Central memory CD4-positive, alpha-beta T cell (primary cell): ENCODE measurements around the gene RAET1E.
A peak's percentile ranks its signal among the peaks of the same experiment; 100 is the strongest.
"Not testable (repeated sequence)": the region's sequence is repeated elsewhere in the genome, so short reads cannot be mapped to it uniquely, and the experiment has no call there.

Experiments
- DNase-seq: peaks from one replicate; pipeline ENCODE4 v3.0.0; 2022

The RAET1E gene

DNA sequence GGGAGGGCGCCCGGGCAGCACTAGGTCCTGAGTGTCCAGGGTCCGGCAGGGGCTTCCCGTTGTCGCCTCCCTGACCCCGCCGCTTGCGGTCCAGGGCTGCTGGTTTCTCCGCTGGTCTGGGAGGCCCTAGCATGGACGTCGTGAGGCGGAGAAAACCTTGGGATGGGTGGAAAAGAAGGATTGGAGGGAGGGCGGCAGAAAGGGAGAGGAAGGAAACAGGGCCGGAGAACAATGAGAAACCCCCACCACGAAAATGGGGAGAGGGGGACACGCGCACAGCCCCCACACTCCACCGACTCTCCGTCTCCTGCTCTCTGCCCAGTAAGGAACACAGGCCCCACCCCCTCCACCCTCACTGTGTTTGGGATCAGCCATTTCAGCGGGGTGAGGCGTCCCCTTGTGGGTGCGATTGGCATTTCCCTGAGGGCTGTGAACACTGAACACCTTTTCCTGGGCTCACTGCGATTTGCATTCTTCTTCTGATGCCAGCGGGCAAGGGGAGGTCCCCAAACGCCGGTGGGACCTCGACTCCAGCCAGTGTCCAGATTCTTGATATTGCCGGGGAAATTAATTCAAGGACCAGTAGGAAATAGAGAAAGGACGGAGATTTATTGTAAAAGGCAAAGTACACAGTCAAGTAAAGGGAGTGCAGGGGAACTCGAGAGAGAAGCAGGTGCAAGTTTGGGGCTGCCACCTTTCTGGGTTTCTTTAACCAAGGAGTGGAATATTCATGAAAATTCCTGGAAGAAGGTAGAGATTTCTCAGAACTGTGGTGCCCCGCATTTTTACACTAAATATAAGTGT, 28.3 kb upstream of the RAET1E start:
- DNase-seq = peak; percentile 51

DNA sequence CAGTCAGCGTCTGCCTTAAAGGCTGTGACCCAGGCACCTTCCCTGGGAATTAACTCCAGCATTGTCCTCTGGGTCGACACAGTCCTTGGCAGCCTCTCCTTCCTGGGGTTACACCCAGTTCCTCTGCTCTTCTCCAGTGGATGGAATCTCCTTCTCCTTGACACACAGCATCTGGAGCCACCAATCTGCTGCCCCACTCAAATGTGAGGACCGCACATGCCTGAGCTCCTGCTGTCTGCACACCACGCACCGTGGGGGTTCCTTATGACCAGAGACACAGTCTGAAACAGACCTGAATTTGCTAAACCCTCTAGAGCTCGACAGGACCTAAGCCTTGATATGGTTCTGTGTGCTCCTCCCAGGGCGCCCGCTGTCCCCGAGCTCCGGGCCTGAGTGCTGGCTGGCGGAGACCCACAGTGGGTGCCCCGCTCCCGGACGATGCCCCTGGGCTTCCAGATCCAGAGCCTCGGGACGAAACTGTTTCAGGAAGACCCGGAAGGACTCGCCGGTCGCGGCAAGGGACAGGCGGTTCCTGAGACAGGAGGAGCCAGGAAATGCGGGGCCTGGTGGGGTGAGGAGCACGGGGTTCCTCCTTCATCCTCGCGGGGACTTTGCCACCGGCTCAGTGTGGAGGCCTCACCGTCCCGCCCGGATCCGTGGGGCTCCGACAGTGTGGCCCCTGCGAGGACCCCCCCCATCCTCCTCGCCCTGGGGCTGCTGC, 27.5 kb upstream of the RAET1E start:
- DNase-seq = no peak

DNA sequence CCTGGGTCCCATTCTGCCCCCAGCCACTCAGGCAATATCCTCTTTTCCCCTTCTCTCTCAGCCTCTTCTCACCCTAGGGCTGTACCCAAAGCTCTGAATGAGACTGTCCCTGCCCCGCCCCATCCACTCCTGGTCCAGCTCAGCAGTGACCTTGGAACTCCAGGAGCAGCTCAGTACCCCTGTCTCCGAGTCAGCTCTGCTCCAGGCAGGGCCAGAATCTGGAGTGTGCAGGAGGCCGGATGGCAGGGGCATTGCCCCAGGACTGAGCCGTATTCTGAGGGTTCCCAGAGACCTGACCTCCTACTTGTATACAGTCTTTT, 27.0 kb upstream of the RAET1E start:
- DNase-seq = no peak

DNA sequence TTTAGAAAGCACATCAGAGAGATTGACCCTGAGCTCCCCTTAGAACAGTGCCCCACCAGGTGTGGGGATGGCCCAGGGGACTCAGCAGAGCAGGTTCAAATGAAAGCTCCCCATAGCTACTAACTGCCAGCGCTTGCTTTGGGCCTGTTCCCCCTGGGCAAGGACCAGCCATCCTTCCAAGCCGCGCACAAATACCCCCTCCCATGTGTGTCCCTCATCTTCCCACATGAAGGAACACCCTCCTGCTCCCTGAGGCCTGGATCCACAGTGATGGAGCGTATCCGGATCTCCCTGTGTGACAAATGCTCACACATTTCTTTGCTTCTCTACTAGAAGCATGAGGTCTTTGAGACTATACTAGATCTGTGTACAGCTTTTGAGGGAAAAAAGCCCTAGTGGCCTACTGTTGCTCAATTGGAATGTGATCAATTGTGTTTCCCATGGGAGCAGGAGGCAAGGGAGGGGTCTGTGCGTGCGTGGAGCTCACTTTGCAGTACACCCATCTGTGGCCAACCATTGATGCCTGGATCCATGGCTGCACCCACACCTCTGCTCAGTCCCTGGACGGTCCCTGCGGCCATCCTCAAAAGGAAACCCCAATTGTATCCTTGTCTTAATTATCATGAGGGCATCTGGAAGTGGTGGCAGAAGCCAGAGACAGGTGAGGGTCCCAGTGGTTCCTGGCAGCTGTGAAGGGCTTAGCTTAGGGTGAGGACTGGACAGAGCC, 26.5 kb upstream of the RAET1E start:
- DNase-seq = no peak

- no peak for DNase-seq
Measured at GRCh38 chr6:149923327-149923986, 25.5 kb upstream of the RAET1E start.

GRCh38 chr6:149922642-149923326, 24.9 kb upstream of the RAET1E start, which contains the start of gene RAET1G:
TSS of gene RAET1G (minus strand) at chr6:149923121. CDS start at chr6:149923010, 111 bp downstream.
- DNase-seq = peak; percentile 80

GRCh38 chr6:149922091-149922490, 24.2 kb upstream of the RAET1E start:
- not testable (repeated sequence) for DNase-seq

GRCh38 chr6:149921361-149921760, 23.4 kb upstream of the RAET1E start:
- DNase-seq = no peak

GRCh38 chr6:149919834-149920225, 21.9 kb upstream of the RAET1E start:
- DNase-seq = no peak

DNA sequence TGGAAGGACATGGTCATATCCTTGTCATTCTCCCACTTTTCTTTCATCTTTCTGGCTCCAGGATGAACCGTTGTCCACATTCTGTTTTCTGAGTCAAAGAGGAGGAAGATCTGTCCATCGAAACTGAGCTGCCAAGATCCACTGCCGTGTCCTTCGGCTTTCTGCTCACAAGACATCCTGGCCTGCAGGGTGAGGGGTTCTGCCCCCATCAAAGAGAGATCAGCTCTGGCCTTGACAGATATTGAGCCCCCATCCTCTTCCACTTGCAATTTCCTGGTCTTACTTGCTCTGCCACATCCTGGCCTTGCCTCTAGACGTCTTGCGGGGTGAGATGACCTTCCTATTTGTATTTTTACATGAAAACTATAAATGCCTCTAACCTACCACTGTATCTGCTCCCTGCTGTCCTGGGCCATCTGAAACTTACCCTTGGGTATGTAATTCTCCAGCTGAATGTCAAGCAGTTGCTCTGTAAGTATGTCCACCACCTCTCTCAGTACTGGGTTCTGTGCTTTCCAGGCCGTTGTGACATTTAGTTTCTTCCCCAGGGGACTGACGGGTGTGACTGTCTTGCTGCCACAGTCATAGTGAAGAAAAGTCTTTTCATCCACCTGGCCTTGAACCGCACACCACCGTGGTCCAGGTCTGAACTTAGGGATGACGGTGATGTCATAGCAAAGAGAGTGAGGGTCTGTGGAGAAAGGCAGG, 21.4 kb upstream of the RAET1E start:
- not testable (repeated sequence) for DNase-seq

GRCh38 chr6:149918151-149918905, 20.4 kb upstream of the RAET1E start:
- no peak for DNase-seq

- DNase-seq = no peak
Measured at GRCh38 chr6:149917679-149918078, 19.8 kb upstream of the RAET1E start.

DNA sequence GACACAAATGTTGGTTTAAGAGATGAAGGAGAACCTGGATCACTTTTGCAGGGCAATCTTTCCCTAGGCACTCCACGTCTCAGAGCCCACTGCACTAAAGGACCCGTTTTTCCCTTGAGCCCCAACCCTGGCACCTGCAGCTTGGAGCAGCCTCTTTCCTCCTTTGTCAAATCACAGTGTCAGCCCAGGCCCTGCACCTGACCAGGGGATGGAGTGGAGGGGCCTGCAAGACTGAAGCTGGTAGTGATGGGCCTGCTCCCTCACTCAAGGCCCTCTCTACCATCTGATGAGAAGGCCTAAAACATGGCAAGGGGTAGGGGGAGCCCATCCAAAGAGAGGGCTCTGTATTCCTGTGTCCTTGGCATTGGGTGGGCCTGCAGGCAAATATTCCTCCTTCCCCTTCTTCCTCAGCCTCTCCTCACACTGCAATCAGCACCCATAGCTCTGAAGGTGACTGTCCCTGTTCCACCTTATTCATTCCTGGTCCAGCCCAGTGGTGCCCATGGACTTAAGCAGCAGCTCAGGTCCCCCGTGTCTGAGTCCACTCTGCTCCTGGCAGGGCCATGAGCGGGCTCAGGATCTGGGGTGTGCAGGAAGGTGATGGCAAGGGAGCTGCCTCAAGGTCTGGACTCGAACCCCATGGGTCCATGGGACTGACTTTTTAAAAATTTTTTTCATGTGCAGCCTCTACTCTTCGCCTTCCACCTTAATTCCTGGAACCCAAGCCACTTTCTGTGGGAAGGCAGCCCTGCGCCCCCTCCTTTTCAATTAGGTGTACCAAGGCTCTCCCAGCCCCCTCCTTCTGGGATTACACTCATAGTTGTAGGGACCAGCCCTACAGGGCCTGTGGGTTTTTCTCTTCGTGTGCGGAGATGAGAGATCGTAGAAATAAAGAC, 18.3 kb upstream of the RAET1E start:
- no peak for DNase-seq

GRCh38 chr6:149913540-149914240, 15.8 kb upstream of the RAET1E start:
- no peak for DNase-seq

DNA sequence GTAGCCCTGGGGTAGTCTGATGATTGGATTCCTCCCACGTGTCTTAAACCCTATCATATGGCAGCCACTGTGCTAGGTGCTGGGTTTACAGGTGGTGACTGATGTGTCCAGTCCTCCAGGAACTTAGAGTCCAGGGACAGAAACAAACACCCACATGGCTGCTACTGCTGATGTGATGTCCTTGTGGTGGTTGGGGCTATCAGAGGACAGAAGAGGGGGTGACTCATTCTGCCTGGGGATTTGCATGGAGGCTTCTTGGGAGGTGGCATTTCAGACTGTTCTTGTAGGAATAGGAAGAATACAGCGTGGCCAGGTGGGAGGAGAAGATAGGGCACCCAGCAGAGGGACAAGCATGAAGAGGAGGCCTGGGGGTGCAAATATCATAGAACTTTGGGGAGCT, 15.2 kb upstream of the RAET1E start:
- DNase-seq = no peak

DNA sequence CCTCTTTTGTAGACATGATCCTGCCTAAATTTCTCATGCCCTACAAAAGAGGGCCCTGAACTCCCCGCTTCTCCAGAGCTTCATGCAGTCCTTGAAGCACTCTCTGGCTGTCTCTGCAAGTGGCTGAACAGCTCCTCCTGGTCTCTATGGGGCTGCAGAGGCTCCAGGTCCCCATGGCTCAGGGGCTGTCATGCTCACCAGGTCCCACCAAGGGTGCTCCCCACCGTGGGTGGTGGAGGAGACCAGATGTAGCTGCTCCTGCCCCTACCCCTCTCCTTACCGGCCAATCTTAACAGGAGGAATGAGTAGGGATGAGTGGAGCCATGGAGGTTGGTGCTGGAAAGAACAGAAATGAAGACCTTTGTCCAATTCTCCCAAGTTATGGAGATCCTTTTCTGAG, 14.8 kb upstream of the RAET1E start:
- DNase-seq = not testable (repeated sequence)

GRCh38 chr6:149910721-149911151, 12.8 kb upstream of the RAET1E start:
- no peak for DNase-seq

DNA sequence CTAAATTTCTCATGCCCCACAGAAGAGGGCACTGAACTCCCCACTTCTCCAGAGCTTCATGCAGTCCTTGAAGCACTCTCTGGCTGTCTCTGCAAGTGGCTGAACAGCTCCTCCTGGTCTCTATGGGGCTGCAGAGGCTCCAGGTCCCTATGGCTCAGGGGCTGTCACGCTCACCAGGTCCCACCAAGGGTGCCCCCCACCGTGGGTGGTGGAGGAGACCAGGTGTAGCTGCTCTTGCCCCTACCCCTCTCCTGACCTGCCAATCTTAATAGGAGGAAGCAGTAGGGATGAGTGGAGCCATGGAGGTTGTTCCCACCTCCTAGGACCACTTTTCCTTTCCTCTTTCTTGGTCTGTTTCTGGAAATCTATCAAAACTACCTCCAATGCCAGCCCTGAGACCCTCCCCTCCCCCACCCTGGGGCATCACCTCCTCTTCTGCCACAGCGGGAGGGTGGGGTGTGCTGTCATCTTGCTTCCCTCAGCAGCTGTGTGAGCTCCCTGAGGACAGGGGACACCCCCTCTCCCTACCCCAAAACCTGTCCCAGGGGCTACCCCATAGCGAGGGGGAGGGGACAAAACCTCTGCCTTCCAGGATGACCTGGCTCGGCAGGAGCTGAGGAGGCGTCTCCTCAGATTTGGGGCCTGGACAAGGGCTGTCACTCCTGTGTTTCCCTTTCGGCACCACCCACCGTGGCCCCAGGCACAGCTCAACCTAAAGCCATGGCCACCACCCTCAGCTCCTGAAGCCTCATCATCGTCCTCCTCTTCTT, 12.0 kb upstream of the RAET1E start:
- no peak for DNase-seq
